ENCODE measurements around the gene PEX3.

- TF ChIP-seq, protein P1, sequence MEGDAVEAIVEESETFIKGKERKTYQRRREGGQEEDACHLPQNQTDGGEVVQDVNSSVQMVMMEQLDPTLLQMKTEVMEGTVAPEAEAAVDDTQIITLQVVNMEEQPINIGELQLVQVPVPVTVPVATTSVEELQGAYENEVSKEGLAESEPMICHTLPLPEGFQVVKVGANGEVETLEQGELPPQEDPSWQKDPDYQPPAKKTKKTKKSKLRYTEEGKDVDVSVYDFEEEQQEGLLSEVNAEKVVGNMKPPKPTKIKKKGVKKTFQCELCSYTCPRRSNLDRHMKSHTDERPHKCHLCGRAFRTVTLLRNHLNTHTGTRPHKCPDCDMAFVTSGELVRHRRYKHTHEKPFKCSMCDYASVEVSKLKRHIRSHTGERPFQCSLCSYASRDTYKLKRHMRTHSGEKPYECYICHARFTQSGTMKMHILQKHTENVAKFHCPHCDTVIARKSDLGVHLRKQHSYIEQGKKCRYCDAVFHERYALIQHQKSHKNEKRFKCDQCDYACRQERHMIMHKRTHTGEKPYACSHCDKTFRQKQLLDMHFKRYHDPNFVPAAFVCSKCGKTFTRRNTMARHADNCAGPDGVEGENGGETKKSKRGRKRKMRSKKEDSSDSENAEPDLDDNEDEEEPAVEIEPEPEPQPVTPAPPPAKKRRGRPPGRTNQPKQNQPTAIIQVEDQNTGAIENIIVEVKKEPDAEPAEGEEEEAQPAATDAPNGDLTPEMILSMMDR (IDR thresholded peaks at IDR 0.05; ENCODE audit: poor library complexity) = no peak
- TF ChIP-seq EZH2phosphoT487 (IDR thresholded peaks at IDR 0.05; ENCODE audit: low read depth, severe bottlenecking, unreplicated experiment) (no peak), EZH2 (IDR thresholded peaks at IDR 0.05; ENCODE audit: borderline replicate concordance) (no peak)
Measured at GRCh38 chr6:143506620-143507019, 56.0 kb downstream of the PEX3 start.
